IMR-90 (cell line): ENCODE measurements around the gene METTL18. TPM values are rescaled to one million over a fixed set of nuclear protein-coding genes. Genes with fewer than 3 reads are reported as not detected.

Experiments
- ATAC-seq: fragments of 200-7000 bp; cut with Tn5 transposase; 2 replicates; pipeline ENCODE4 v1.9.1; 2020; ENCODE audit warnings: low read depth, mild to moderate bottlenecking, moderate library complexity
- BruUV-seq: library from RNA; stranded (reverse); fragments of 400-500 nt; replicated peaks from 2 replicates; lab custom pipeline; 2021; lab: Mats Ljungman, UMichigan
- CTCF ChIA-PET: fragments of 300-600 bp; formaldehyde crosslinking; extraction: SDS; loops from one replicate; lab custom pipeline; 2021; ENCODE audit warnings: antibody characterized with exemption; lab: Yijun Ruan, JAX
- POLR2A ChIA-PET: fragments of 300-600 bp; sonication (Branson Sonifier 250); formaldehyde crosslinking; loops from one replicate; lab custom pipeline; 2022; ENCODE audit warnings: antibody characterized with exemption; ENCODE audit not compliant: unreplicated experiment; lab: Charles Lee
- DNase-seq: peaks from one replicate; pipeline ENCODE4 v3.0.0; 2013
- H2AFZ ChIP-seq: replicated peaks from 2 replicates; pipeline ENCODE3; 2013; ENCODE audit warnings: low read length, mild to moderate bottlenecking; ENCODE audit not compliant: poor library complexity
- H2AK5ac ChIP-seq: 2 replicates; pipeline ENCODE4 v1.6.1; 2013; ENCODE audit warnings: low read depth, low read length, inconsistent platforms
- H2AK9ac ChIP-seq: replicated peaks from 2 replicates; pipeline ENCODE3; 2013; ENCODE audit warnings: mild to moderate bottlenecking, low read depth, low read length, moderate library complexity; ENCODE audit not compliant: poor library complexity
- H2BK120ac ChIP-seq: 2 replicates; pipeline ENCODE4 v1.6.1; 2013; ENCODE audit warnings: low read depth, low read length, inconsistent platforms
- H2BK15ac ChIP-seq: 3 replicates; pipeline ENCODE4 v1.6.1; 2013; ENCODE audit warnings: low read depth, low read length, inconsistent platforms
- H2BK20ac ChIP-seq: 2 replicates; pipeline ENCODE4 v1.6.1; 2013; ENCODE audit warnings: low read depth, mild to moderate bottlenecking, inconsistent platforms, low read length, moderate library complexity
- H2BK5ac ChIP-seq: 2 replicates; pipeline ENCODE4 v1.6.1; 2013; ENCODE audit warnings: mild to moderate bottlenecking, low read depth, low read length, inconsistent platforms; ENCODE audit not compliant: poor library complexity, severe bottlenecking
- H3K14ac ChIP-seq: replicated peaks from 2 replicates; pipeline ENCODE4 v1.6.1; 2013; ENCODE audit warnings: low read depth, low read length, inconsistent platforms
- H3K18ac ChIP-seq: 2 replicates; pipeline ENCODE4 v1.6.1; 2013; ENCODE audit warnings: low read depth, low read length, control low read depth
- H3K23ac ChIP-seq: 2 replicates; pipeline ENCODE4 v1.6.1; 2013; ENCODE audit warnings: low read depth, low read length, inconsistent platforms
- H3K27ac ChIP-seq: 2 replicates; pipeline ENCODE4 v1.5.1; 2013; ENCODE audit warnings: mild to moderate bottlenecking, control low read depth, low read length; ENCODE audit not compliant: insufficient read depth
- H3K27me3 ChIP-seq: 2 replicates; pipeline ENCODE4 v1.6.1; 2013; ENCODE audit warnings: low read length; ENCODE audit not compliant: control insufficient read depth, insufficient read depth
- H3K36me3 ChIP-seq: 2 replicates; pipeline ENCODE4 v1.6.1; 2013; ENCODE audit warnings: low read length, mixed read lengths; ENCODE audit not compliant: control insufficient read depth, insufficient read depth
- H3K4ac ChIP-seq: 2 replicates; pipeline ENCODE4 v1.6.1; 2013; ENCODE audit warnings: low read depth, low read length, inconsistent platforms
- H3K4me1 ChIP-seq: 2 replicates; pipeline ENCODE4 v1.6.1; 2013; ENCODE audit warnings: low read length, mixed read lengths; ENCODE audit not compliant: control insufficient read depth, insufficient read depth
- H3K4me2 ChIP-seq: 2 replicates; pipeline ENCODE4 v1.6.1; 2013; ENCODE audit warnings: low read depth, mild to moderate bottlenecking, control low read depth, low read length, moderate library complexity
- H3K4me3 ChIP-seq: 2 replicates; pipeline ENCODE4 v1.5.1; 2013; ENCODE audit warnings: low read depth, mild to moderate bottlenecking, control low read depth, low read length, moderate library complexity; ENCODE audit not compliant: insufficient read depth
- H3K56ac ChIP-seq: 2 replicates; pipeline ENCODE4 v1.6.1; 2013; ENCODE audit warnings: low read length, inconsistent platforms; ENCODE audit not compliant: insufficient read depth; ENCODE audit errors: extremely low read depth
- H3K79me1 ChIP-seq, 2 experiments: 2 replicates each; pipeline ENCODE4 v1.6.1; 2013; ENCODE audit warnings: low read length in 2 of 2, inconsistent platforms in 1 of 2, low read depth in 1 of 2
- H3K9ac ChIP-seq: 2 replicates; pipeline ENCODE4 v1.6.1; 2013; ENCODE audit warnings: low read depth, low read length, control low read depth
- H3K9me1 ChIP-seq: 2 replicates; pipeline ENCODE4 v1.6.1; 2013; ENCODE audit warnings: low read length, inconsistent platforms; ENCODE audit not compliant: insufficient read depth
- H3K9me3 ChIP-seq: 2 replicates; pipeline ENCODE4 v1.6.1; 2013; ENCODE audit warnings: low read length; ENCODE audit not compliant: control insufficient read depth, insufficient read depth
- H4K20me1 ChIP-seq: 2 replicates; pipeline ENCODE4 v1.6.1; 2013; ENCODE audit warnings: low read length, inconsistent platforms; ENCODE audit not compliant: insufficient read depth
- H4K5ac ChIP-seq: 2 replicates; pipeline ENCODE4 v1.6.1; 2013; ENCODE audit warnings: mild to moderate bottlenecking, low read depth, low read length, control low read depth
- H4K8ac ChIP-seq, 2 experiments: 2 replicates each; pipeline ENCODE4 v1.6.1; 2013; ENCODE audit warnings: low read depth in 2 of 2, low read length in 2 of 2, control low read depth in 1 of 2, inconsistent platforms in 1 of 2
- H4K91ac ChIP-seq: 2 replicates; pipeline ENCODE4 v1.6.1; 2013; ENCODE audit warnings: low read depth, low read length, inconsistent platforms; ENCODE audit not compliant: insufficient read depth
- CTCF ChIP-seq: conservative IDR thresholded peaks from 2 replicates; pipeline ENCODE4 v1.5.1; 2012; ENCODE audit warnings: mild to moderate bottlenecking, low read depth, low read length, improper control_type of control experiment
- FOS ChIP-seq: fragments of 150-350 bp; IDR thresholded peaks from 2 replicates; pipeline ENCODE4 v1.6.1; 2016; ENCODE audit warnings: low read depth, low read length
- MAFK ChIP-seq: IDR thresholded peaks from 2 replicates; pipeline ENCODE4 v1.6.1; 2012; ENCODE audit warnings: low read depth, low read length, improper control_type of control experiment
- RAD21 ChIP-seq: IDR thresholded peaks from 2 replicates; pipeline ENCODE4 v1.6.1; 2012; ENCODE audit warnings: low read length, improper control_type of control experiment
- SMC3 ChIP-seq: fragments of 150-350 bp; IDR thresholded peaks from 2 replicates; pipeline ENCODE4 v1.6.1; 2016; ENCODE audit warnings: low read depth, mild to moderate bottlenecking, antibody characterized with exemption, low read length, moderate library complexity
- WGBS, 2 experiments: methylation state at CpG; one replicate each; pipeline versions ENCODE4 v1.1.5 to v1.1.7; 2013; ENCODE audit warnings: missing lambda C conversion rate in 2 of 2; ENCODE audit not compliant: insufficient read length in 1 of 2; ENCODE audit errors: extremely low coverage in 2 of 2; 5-methylcytosine and 5-hydroxymethylcytosine counted together
- dilution Hi-C: fragments of 300-500 bp; cut with HindIII; formaldehyde crosslinking; loops from one replicate; pipeline ENCODE4 v1.14.3; 2018; ENCODE audit warnings: low sequenced_read_pairs; ENCODE audit not compliant: unreplicated experiment
- in situ Hi-C: fragments of 300-500 bp; cut with MboI; formaldehyde crosslinking; loops from 3 replicates; pipeline ENCODE4 v1.14.3; 2019; ENCODE audit warnings: low sequenced_read_pairs, inconsistent platforms, mixed read lengths
- intact Hi-C: fragments of 100-400 bp; cut with micrococcal nuclease; formaldehyde crosslinking; loops from 2 replicates; pipeline ENCODE4 v1.10.0; 2022
- polyA plus RNA-seq, 3 experiments: library from polyadenylated mRNA; depleted of rRNA; stranded (reverse); fragments of >200 nt; gene quantifications; 2 replicates each; pipeline ENCODE4 v1.2.3, GENCODE V29; 2012; ENCODE audit warnings: low replicate concordance in 1 of 3
- total RNA-seq: library from RNA; depleted of rRNA; stranded (reverse); fragments of >200 nt; gene quantifications from 2 replicates; pipeline ENCODE4 v1.2.3, GENCODE V29; 2012

METTL18 gene
- total and polyA plus RNA-seq, 2 of the 4 experiments (the other 2 are of a cell fraction): 2.9 to 3.4 TPM

GRCh38 chr1:169809370-169810095, 14.8 kb upstream of the METTL18 start:
- intact Hi-C loops (loop anchor here (1.0 to 10.0 kb wide), 4 partner anchors 208 to 1205 kb away; partner anchors contain the start of gene SLC19A2), in situ Hi-C loops (loop anchor here (5.0 kb wide), 1 partner anchor 327 kb away; no protein-coding TSS in a partner anchor), dilution Hi-C loops (no loop called here)
- no CpG with 5 or more reads among the region's 4 CpGs for WGBS, 2 experiments
- H3K4ac ChIP-seq: no peak overlapping the region
- H3K4me2 ChIP-seq: no peak overlapping the region
- H2AK5ac ChIP-seq: no peak overlapping the region
- TF ChIP-seq CTCF (peak; percentile 55), RAD21 (peak; percentile 50), SMC3 (peak; percentile 49; the same call in 1 of the 2 replicates), MAFK (no peak), FOS (no peak)
- H3K9me3 ChIP-seq: no peaks in the 10 kb centered on the region
- H2AFZ ChIP-seq: no peak overlapping the region
- H3K14ac ChIP-seq: no peak overlapping the region
- H3K23ac ChIP-seq: no peak overlapping the region
- ATAC-seq: peak; percentile 86
- H3K4me1 ChIP-seq: no peaks in the 10 kb centered on the region
- no peaks in the 10 kb centered on the region for H4K20me1 ChIP-seq
- H3K27ac ChIP-seq: no peak overlapping the region
- H3K9me1 ChIP-seq: no peaks in the 10 kb centered on the region
- DNase-seq: peak; percentile 35
- H2BK20ac ChIP-seq: no peak overlapping the region
- no peak overlapping the region for H3K4me3 ChIP-seq
- no peak overlapping the region for H2BK120ac ChIP-seq
- peaks cover 3% of the 10 kb centered on the region for H3K36me3 ChIP-seq
- H2BK5ac ChIP-seq: no peak overlapping the region
- H3K18ac ChIP-seq: no peak overlapping the region
- no peak overlapping the region for H4K8ac ChIP-seq
- no peak overlapping the region for H2AK9ac ChIP-seq
- no peaks in the 10 kb centered on the region for H3K79me1 ChIP-seq
- no TSS peak for BruUV-seq
- no peak overlapping the region for H3K9ac ChIP-seq
- no peak overlapping the region for H3K56ac ChIP-seq
- H4K5ac ChIP-seq: no peak overlapping the region
- H3K27me3 ChIP-seq: no peaks in the 10 kb centered on the region
- ChIA-PET POLR2A (interaction anchor here (0.6 kb wide), 1 partner anchor 1848 kb away, joined by 3 read pairs; no protein-coding TSS in a partner anchor), CTCF (interaction anchor here (0.7 to 1.3 kb wide), 5 partner anchors 12 to 208 kb away, joined by 3 read pairs; no protein-coding TSS in a partner anchor)
- H4K91ac ChIP-seq: no peak overlapping the region
- H2BK15ac ChIP-seq: no peak overlapping the region
